ENCODE data around the gene PTPN11.

- TF ChIP-seq CTCF (IDR thresholded peaks at IDR 0.05) (no peak), POLR2A (IDR thresholded peaks at IDR 0.05) (no peak)
Measured at GRCh38 chr12:112537710-112538396, 119.1 kb downstream of the PTPN11 start.

All from adrenal gland (tissue), 5 donors.